H1 (cell line): ENCODE data around the gene PPP3R2. TPM values are rescaled to one million over a fixed set of nuclear protein-coding genes. Genes with fewer than 3 reads are reported as not detected.

Experiments
- SP1 ChIP-seq: IDR thresholded peaks from 2 replicates; pipeline ENCODE4 v1.6.1; 2011; ENCODE audit warnings: low read depth, low read length
- polyA plus RNA-seq, 7 experiments: library from polyadenylated mRNA; depleted of rRNA in 3 of 7; stranded (reverse) in 5 of 7; unstranded in 2 of 7; fragments of >200 nt in 5 of 7; fragments of 200-250 nt in 2 of 7; gene quantifications; 1 replicate in 5 of 7; 2 replicates in 1 of 7; 4 replicates in 1 of 7; pipeline versions ENCODE4 v1.2.1 to v1.2.3, GENCODE V29; 2011 to 2013; ENCODE audit warnings: missing spikeins in 2 of 7, mixed read lengths in 2 of 7
- total RNA-seq: library from RNA; stranded (reverse); fragmentation: NEBNext Ultra II Directional; extraction: Animal tissue kit (Norgen Biotek cat#: 25700); gene quantifications from 2 replicates; pipeline ENCODE4 v1.2.1, GENCODE V29; 2021

The PPP3R2 gene
- total and polyA plus RNA-seq, 2 of the 8 experiments (the other 6 are each of a cell fraction or from before 2014, with no cell fraction given): not detected

- no peak for TF ChIP-seq SP1
These were observed 30.5 kb downstream of the PPP3R2 start (continued) for GRCh38 chr9:101564252-101564651.
